ENCODE data around the gene HTT. TPM values are rescaled to one million over a fixed set of nuclear protein-coding genes. Genes with fewer than 3 reads are reported as not detected.
"Not testable (repeated sequence)": the region's sequence is repeated elsewhere in the genome, so short reads cannot be mapped to it uniquely, and the experiment has no call there.

Gene HTT
- total RNA-seq, 1 donor from 2014 or later, result 56.2 TPM

GRCh38 chr4:3082925-3083515 lies 8.5 kb downstream of the HTT start:
- no peak for DNase-seq

GRCh38 chr4:3083732-3084131 lies 9.3 kb downstream of the HTT start:
- no peak for DNase-seq

GRCh38 chr4:3085948-3086670 lies 11.6 kb downstream of the HTT start:
- no peak for DNase-seq

- DNase-seq, result no peak
These were observed 12.8 kb downstream of the HTT start for GRCh38 chr4:3087115-3087797.

- no peak for DNase-seq
These were observed 17.0 kb downstream of the HTT start for GRCh38 chr4:3091464-3091863.

GRCh38 chr4:3094701-3095100 lies 20.2 kb downstream of the HTT start:
- not testable (repeated sequence) for DNase-seq

- DNase-seq, result no peak
These were observed 21.7 kb downstream of the HTT start for GRCh38 chr4:3096202-3096601.

GRCh38 chr4:3098346-3098745 lies 23.9 kb downstream of the HTT start:
- no peak for DNase-seq

- DNase-seq, result peak; percentile 71
These were observed 32.1 kb downstream of the HTT start for GRCh38 chr4:3106339-3107186.

GRCh38 chr4:3107271-3107670 lies 32.8 kb downstream of the HTT start:
- DNase-seq, result no peak

GRCh38 chr4:3107691-3108121 lies 33.2 kb downstream of the HTT start:
- DNase-seq, result no peak

GRCh38 chr4:3108211-3108610 lies 33.7 kb downstream of the HTT start:
- no peak for DNase-seq

GRCh38 chr4:3111461-3111860 lies 37.0 kb downstream of the HTT start:
- DNase-seq, result no peak

GRCh38 chr4:3112201-3112600 lies 37.7 kb downstream of the HTT start:
- no peak for DNase-seq

- no peak for DNase-seq
These were observed 38.4 kb downstream of the HTT start for GRCh38 chr4:3112609-3113469.

GRCh38 chr4:3114377-3114776 lies 39.9 kb downstream of the HTT start:
- no peak for DNase-seq

- no peak for DNase-seq
These were observed 41.3 kb downstream of the HTT start for GRCh38 chr4:3115637-3116270.

- DNase-seq, result no peak
These were observed 42.5 kb downstream of the HTT start for GRCh38 chr4:3116955-3117354.

GRCh38 chr4:3118312-3118711 lies 43.8 kb downstream of the HTT start:
- no peak for DNase-seq

- DNase-seq, result no peak
These were observed 45.0 kb downstream of the HTT start for GRCh38 chr4:3119464-3119863.

GRCh38 chr4:3121110-3121509 lies 46.6 kb downstream of the HTT start:
- DNase-seq, result no peak

Data from skin of body (tissue), 2 donors.